GM20000 (cell line): ENCODE data around the gene TBC1D7.

ENCODE experiments used
- DNase-seq: peaks from one replicate; pipeline ENCODE4 v3.0.0; 2012; ENCODE audit warnings: low spot score
- CTCF ChIP-seq: IDR thresholded peaks from 2 replicates; pipeline ENCODE4 v1.5.1; 2012; ENCODE audit warnings: mild to moderate bottlenecking, control low read depth; ENCODE audit errors: extremely low read depth, missing control alignments

TBC1D7 gene

GRCh38 chr6:13365320-13365719 lies 37.0 kb upstream of the TBC1D7 start:
- DNase-seq: no peak
- no peak for TF ChIP-seq CTCF

- no peak for TF ChIP-seq CTCF
Measured at GRCh38 chr6:13364842-13365241, 36.5 kb upstream of the TBC1D7 start.

GRCh38 chr6:13362412-13362811 lies 34.1 kb upstream of the TBC1D7 start:
- DNase-seq: no peak
- TF ChIP-seq CTCF: no peak

More at GRCh38 chr6:13364842-13365241, 36.5 kb upstream of the TBC1D7 start:
- DNase-seq: no peak

GRCh38 chr6:13360671-13361540 lies 32.6 kb upstream of the TBC1D7 start:
- no peak for DNase-seq
- no peak for TF ChIP-seq CTCF

- DNase-seq: no peak
- no peak for TF ChIP-seq CTCF
Measured at GRCh38 chr6:13359287-13359686, 30.9 kb upstream of the TBC1D7 start.

- no peak for DNase-seq
- TF ChIP-seq CTCF: no peak
Measured at GRCh38 chr6:13358511-13358910, 30.2 kb upstream of the TBC1D7 start.

- no peak for TF ChIP-seq CTCF
- DNase-seq: no peak
Measured at GRCh38 chr6:13357551-13358075, 29.3 kb upstream of the TBC1D7 start.
